DOHH2 (cell line): ENCODE results near the gene UBE3A.
A peak's percentile ranks its signal among the peaks of the same experiment; 100 is the strongest.

Source experiments
- CTCF ChIP-seq: fragments of 200-600 bp; sonication (generic); IDR thresholded peaks from one replicate; pipeline ENCODE4 v1.5.1; 2014; ENCODE audit warnings: antibody characterized with exemption, mild to moderate bottlenecking, low read depth, low read length; ENCODE audit not compliant: poor library complexity, severe bottlenecking
- EZH2phosphoT487 ChIP-seq: fragments of 200-600 bp; sonication (generic); IDR thresholded peaks from 2 replicates; pipeline ENCODE4 v1.6.1; 2017; ENCODE audit warnings: borderline replicate concordance, mild to moderate bottlenecking, antibody characterized with exemption, low read length, moderate library complexity, mixed read lengths

- TF ChIP-seq CTCF (peak; percentile 34), EZH2phosphoT487 (no peak)
Measured at GRCh38 chr15:25437777-25438600, 835 bp downstream of the UBE3A start.
